Tibial nerve (tissue), 3 donors: ENCODE measurements around the gene SLC7A10.

Source experiments
- CTCF ChIP-seq, 5 experiments: fragments of 200-600 bp in 3 of 5; fragments of 450-650 bp in 2 of 5; sonication (generic) in 3 of 5; IDR thresholded peaks; one replicate each; pipeline ENCODE4 v1.5.1; 2016 to 2019; ENCODE audit warnings: antibody characterized with exemption in 5 of 5, mild to moderate bottlenecking in 3 of 5, moderate library complexity in 2 of 5
- POLR2A ChIP-seq, 2 donors: fragments of 450-650 bp; IDR thresholded peaks; one replicate each; pipeline ENCODE4 v1.6.1; 2017; ENCODE audit warnings: antibody characterized with exemption in 2 of 2, mild to moderate bottlenecking in 2 of 2, moderate library complexity in 2 of 2

DNA sequence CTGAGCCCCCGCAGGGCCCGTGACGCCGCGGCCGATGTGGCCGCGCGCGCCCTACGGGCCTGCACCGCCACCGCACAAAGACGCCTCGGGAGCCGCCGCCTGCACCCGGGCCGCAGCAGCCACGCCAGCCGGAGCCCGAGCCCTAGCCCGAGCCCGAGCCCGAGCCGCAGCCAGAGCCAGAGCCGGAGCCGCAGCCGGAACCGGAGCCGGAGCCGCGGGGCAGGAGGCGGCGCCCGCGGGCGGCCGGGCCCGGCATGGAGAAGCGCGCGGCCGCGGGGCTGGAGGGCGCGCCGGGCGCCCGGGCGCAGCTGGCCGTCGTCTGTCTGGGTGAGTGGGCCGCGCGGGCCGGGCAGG lies 31.1 kb downstream of the SLC7A10 start:
- TF ChIP-seq CTCF (IDR thresholded peaks at IDR 0.05) = peak in 1 of 5 experiments; percentile 9
- no peak for TF ChIP-seq POLR2A (IDR thresholded peaks at IDR 0.05)
